K562 (cell line): Measurements from ENCODE around the gene TMEM72. TPM values are rescaled to one million over a fixed set of nuclear protein-coding genes. Genes with fewer than 3 reads are reported as not detected.

ENCODE experiments used
- DNMT1 ChIP-seq: fragments of 450-650 bp; IDR thresholded peaks from 2 replicates; pipeline ENCODE4 v1.6.1; 2016; ENCODE audit warnings: antibody characterized with exemption, mild to moderate bottlenecking
- E2F3 ChIP-seq: fragments of 250-450 bp; sonication (Bioruptor Pico); IDR thresholded peaks from 2 replicates; pipeline ENCODE4 v1.4.0; 2020; ENCODE audit warnings: mild to moderate bottlenecking
- ETS1 ChIP-seq: conservative IDR thresholded peaks from 2 replicates; pipeline ENCODE4 v1.6.1; 2011; ENCODE audit warnings: low read depth, mild to moderate bottlenecking, low read length; ENCODE audit not compliant: control insufficient read depth
- HCFC1 ChIP-seq: IDR thresholded peaks from 2 replicates; pipeline ENCODE4 v1.6.1; 2012; ENCODE audit warnings: low read depth, low read length, improper control_type of control experiment
- LCOR ChIP-seq: sonication (generic); formaldehyde crosslinking; IDR thresholded peaks from 2 replicates; pipeline ENCODE4 v1.8.0; 2022; ENCODE audit warnings: mild to moderate bottlenecking, missing genetic modification reagents
- SMARCA5 ChIP-seq: fragments of 450-650 bp; IDR thresholded peaks from 2 replicates; pipeline ENCODE4 v1.6.1; 2016
- SP2 ChIP-seq: IDR thresholded peaks from 2 replicates; pipeline ENCODE4 v1.6.1; 2011; ENCODE audit warnings: mild to moderate bottlenecking, low read depth, low read length, moderate library complexity; ENCODE audit not compliant: poor library complexity, severe bottlenecking; ENCODE audit errors: extremely low read depth
- ZBTB12 ChIP-seq: fragments of 250-450 bp; sonication (Bioruptor Pico); IDR thresholded peaks from 2 replicates; pipeline ENCODE4 v1.4.0; 2020
- ZNF224 ChIP-seq: sonication (generic); formaldehyde crosslinking; IDR thresholded peaks from 2 replicates; pipeline ENCODE4 v1.8.0; 2022; ENCODE audit warnings: mild to moderate bottlenecking, missing genetic modification reagents
- ZNF316 ChIP-seq: fragments of 450-650 bp; IDR thresholded peaks from 2 replicates; pipeline ENCODE4 v1.6.1; 2016
- polyA plus RNA-seq, 8 experiments: library from polyadenylated mRNA; depleted of rRNA in 4 of 8; stranded (reverse) in 5 of 8; unstranded in 3 of 8; fragments of >200 nt; fragmentation: Nextera tagmentation in 2 of 8; fragmentation: Illumina TruSeq in 1 of 8; extraction: Ambion mirVana in 2 of 8; extraction: Trizol in 1 of 8; gene quantifications; 2 replicates each; pipeline versions ENCODE4 v1.2.1 to v1.2.3, GENCODE V29; 2011 to 2014; ENCODE audit warnings: inconsistent platforms in 1 of 8, missing spikeins in 1 of 8
- total RNA-seq, 7 experiments: library from RNA; depleted of rRNA in 6 of 7; stranded (reverse); fragments of >200 nt in 6 of 7; fragmentation: Illumina TruSeq in 2 of 7; extraction: Trizol in 2 of 7; gene quantifications; 2 replicates each; pipeline versions ENCODE4 v1.2.1 to v1.2.3, GENCODE V29; 2011 to 2021; ENCODE audit warnings: low replicate concordance in 1 of 7
- TF ChIP-seq, protein P1 (sequence below), 2 experiments: fragments of 450-650 bp; formaldehyde crosslinking in 1 of 2; IDR thresholded peaks; 2 replicates each; pipeline versions ENCODE4 v1.4.0 to v1.6.1; 2014 to 2020; ENCODE audit warnings: mild to moderate bottlenecking in 2 of 2, borderline replicate concordance in 1 of 2, low read depth in 1 of 2
- TF ChIP-seq, protein P2 (sequence below): sonication (generic); formaldehyde crosslinking; IDR thresholded peaks from 2 replicates; pipeline ENCODE4 v1.8.0; 2022; ENCODE audit warnings: missing genetic modification reagents, mild to moderate bottlenecking, borderline replicate concordance
- TF ChIP-seq, protein P3 (sequence below): fragments of 200-800 bp; sonication (Bioruptor generic); IDR thresholded peaks from 2 replicates; pipeline ENCODE4 v1.6.1; 2017; ENCODE audit warnings: missing genetic modification characterization, missing compliant biosample characterization

Gene TMEM72
- total and polyA plus RNA-seq, 9 of the 15 experiments (the other 6 are each of a cell fraction or from before 2014, with no cell fraction given): not detected

DNA sequence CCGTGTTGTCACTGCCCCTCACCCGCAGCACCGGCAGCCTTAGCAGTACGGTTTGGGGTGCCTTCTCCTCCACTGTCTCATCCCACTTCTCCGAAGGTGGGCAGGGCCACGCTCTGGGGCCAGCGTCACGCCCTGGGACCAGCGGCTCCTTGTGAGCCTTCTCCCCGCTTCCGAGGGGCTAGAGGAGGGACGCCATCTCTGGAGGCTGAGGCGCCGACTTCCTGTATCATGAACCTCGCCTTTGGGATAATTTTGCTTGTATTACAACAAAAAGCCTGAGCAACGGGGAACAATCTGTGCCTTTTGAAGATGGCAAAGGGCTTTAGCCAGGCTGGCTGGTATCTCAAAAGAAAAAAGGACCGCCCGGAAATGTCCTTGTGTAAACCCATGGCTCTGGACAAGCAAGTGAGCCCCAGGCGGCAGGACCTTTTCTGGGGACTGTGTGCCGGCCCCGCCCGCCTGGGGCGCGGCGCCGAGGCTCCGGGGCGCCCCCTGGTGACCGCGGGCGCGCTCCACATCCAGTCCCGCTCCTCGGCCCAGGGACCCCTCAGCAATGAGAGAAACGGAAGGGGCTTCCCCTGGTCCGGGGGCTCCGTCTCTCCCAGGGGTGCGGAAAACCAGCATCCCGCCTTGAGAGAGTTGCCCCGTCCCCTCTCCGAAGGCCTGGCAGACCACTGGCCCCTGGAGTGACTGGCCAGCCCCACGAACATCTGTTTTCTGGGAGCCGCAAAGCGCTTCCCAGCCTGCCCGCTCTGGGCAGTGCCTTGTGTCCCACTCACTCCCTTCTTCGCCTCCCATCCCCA, 63.7 kb downstream of the TMEM72 start (continued):
- TF ChIP-seq, protein P1, sequence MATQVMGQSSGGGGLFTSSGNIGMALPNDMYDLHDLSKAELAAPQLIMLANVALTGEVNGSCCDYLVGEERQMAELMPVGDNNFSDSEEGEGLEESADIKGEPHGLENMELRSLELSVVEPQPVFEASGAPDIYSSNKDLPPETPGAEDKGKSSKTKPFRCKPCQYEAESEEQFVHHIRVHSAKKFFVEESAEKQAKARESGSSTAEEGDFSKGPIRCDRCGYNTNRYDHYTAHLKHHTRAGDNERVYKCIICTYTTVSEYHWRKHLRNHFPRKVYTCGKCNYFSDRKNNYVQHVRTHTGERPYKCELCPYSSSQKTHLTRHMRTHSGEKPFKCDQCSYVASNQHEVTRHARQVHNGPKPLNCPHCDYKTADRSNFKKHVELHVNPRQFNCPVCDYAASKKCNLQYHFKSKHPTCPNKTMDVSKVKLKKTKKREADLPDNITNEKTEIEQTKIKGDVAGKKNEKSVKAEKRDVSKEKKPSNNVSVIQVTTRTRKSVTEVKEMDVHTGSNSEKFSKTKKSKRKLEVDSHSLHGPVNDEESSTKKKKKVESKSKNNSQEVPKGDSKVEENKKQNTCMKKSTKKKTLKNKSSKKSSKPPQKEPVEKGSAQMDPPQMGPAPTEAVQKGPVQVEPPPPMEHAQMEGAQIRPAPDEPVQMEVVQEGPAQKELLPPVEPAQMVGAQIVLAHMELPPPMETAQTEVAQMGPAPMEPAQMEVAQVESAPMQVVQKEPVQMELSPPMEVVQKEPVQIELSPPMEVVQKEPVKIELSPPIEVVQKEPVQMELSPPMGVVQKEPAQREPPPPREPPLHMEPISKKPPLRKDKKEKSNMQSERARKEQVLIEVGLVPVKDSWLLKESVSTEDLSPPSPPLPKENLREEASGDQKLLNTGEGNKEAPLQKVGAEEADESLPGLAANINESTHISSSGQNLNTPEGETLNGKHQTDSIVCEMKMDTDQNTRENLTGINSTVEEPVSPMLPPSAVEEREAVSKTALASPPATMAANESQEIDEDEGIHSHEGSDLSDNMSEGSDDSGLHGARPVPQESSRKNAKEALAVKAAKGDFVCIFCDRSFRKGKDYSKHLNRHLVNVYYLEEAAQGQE (IDR thresholded peaks at IDR 0.05; ENCODE audit: borderline replicate concordance): peak; percentile 80
- TF ChIP-seq, protein P1 (CRISPR knock-in tag; IDR thresholded peaks at IDR 0.05; ENCODE audit: low read depth): no peak
- TF ChIP-seq ZNF316 (no peak), ETS1 (0 out of 2 replicates have a peak, but pooled peaks have one; percentile 66), E2F3 (CRISPR knock-in tag) (peak; percentile 35; the same call in 1 of the 2 replicates), DNMT1 (no peak), ZBTB12 (no peak), HCFC1 (0 out of 2 replicates have a peak, but pooled peaks have one; percentile 12), LCOR (CRISPR knock-in tag) (no peak), SP2 (no peak), ZNF224 (no peak), SMARCA5 (no peak)
- TF ChIP-seq, protein P2, sequence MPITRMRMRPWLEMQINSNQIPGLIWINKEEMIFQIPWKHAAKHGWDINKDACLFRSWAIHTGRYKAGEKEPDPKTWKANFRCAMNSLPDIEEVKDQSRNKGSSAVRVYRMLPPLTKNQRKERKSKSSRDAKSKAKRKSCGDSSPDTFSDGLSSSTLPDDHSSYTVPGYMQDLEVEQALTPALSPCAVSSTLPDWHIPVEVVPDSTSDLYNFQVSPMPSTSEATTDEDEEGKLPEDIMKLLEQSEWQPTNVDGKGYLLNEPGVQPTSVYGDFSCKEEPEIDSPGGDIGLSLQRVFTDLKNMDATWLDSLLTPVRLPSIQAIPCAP (CRISPR knock-in tag): no peak
- TF ChIP-seq, protein P3, sequence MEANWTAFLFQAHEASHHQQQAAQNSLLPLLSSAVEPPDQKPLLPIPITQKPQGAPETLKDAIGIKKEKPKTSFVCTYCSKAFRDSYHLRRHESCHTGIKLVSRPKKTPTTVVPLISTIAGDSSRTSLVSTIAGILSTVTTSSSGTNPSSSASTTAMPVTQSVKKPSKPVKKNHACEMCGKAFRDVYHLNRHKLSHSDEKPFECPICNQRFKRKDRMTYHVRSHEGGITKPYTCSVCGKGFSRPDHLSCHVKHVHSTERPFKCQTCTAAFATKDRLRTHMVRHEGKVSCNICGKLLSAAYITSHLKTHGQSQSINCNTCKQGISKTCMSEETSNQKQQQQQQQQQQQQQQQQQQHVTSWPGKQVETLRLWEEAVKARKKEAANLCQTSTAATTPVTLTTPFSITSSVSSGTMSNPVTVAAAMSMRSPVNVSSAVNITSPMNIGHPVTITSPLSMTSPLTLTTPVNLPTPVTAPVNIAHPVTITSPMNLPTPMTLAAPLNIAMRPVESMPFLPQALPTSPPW (CRISPR knock-in tag): peak; percentile 89
